Fibroblast of peridontal ligament (primary cell): ENCODE measurements around the gene DGKQ.
"Not testable (repeated sequence)": the region's sequence is repeated elsewhere in the genome, so short reads cannot be mapped to it uniquely, and the experiment has no call there.

Source experiments
- DNase-seq: peaks from one replicate; pipeline ENCODE4 v3.0.0-alpha.2; 2010; ENCODE audit errors: extremely low read depth

Gene DGKQ

GRCh38 chr4:950136-951020 is 23.0 kb downstream of the DGKQ start:
- no peak for DNase-seq

- DNase-seq = no peak
Observed at GRCh38 chr4:949656-950055, 23.7 kb downstream of the DGKQ start.

- DNase-seq = no peak
Observed at GRCh38 chr4:948936-949300, 24.5 kb downstream of the DGKQ start.

GRCh38 chr4:948101-948935 is 25.1 kb downstream of the DGKQ start:
- no peak for DNase-seq

- DNase-seq = no peak
Observed at GRCh38 chr4:947491-947971, 25.8 kb downstream of the DGKQ start.

GRCh38 chr4:946517-947471 is 26.6 kb downstream of the DGKQ start:
- DNase-seq = no peak

GRCh38 chr4:946103-946450 is 27.3 kb downstream of the DGKQ start:
- no peak for DNase-seq

GRCh38 chr4:945274-946102 is 27.9 kb downstream of the DGKQ start:
- DNase-seq = no peak

GRCh38 chr4:939508-939907 is 33.9 kb downstream of the DGKQ start:
- not testable (repeated sequence) for DNase-seq

GRCh38 chr4:932713-933070 is 40.7 kb downstream of the DGKQ start:
- DNase-seq = no peak

GRCh38 chr4:931960-932712 is 41.2 kb downstream of the DGKQ start, which contains the start of the genes GAK and TMEM175:
Gene GAK (minus strand): TSS chr4:932316. CDS start chr4:932187, 129 bp downstream.
Gene TMEM175 (plus strand): TSS chr4:932460. CDS start chr4:947740, 15,280 bp downstream.
- peak; percentile 92 for DNase-seq

GRCh38 chr4:931194-931959 is 42.0 kb downstream of the DGKQ start:
- DNase-seq = peak; percentile 28

GRCh38 chr4:930827-931193 is 42.6 kb downstream of the DGKQ start:
- DNase-seq = no peak

GRCh38 chr4:930028-930551 is 43.3 kb downstream of the DGKQ start:
- DNase-seq = peak; percentile 29

GRCh38 chr4:929096-929765 is 44.1 kb downstream of the DGKQ start:
- no peak for DNase-seq

GRCh38 chr4:927566-927965 is 45.8 kb downstream of the DGKQ start:
- not testable (repeated sequence) for DNase-seq

- DNase-seq = no peak
Observed at GRCh38 chr4:926538-926937, 46.8 kb downstream of the DGKQ start.

- no peak for DNase-seq
Observed at GRCh38 chr4:925771-926500, 47.4 kb downstream of the DGKQ start.
